Panc1 (cell line): ENCODE results near the gene ANAPC1. TPM values are rescaled to one million over a fixed set of nuclear protein-coding genes. Genes with fewer than 3 reads are reported as not detected.

Experiments used
- ATAC-seq: fragments of 200-7000 bp; cut with Tn5 transposase; 2 replicates; pipeline ENCODE4 v1.9.1; 2020; ENCODE audit warnings: mild to moderate bottlenecking, moderate library complexity
- BruUV-seq: library from RNA; stranded (reverse); fragments of 400-500 nt; replicated peaks from 2 replicates; lab custom pipeline; 2021; lab: Mats Ljungman, UMichigan
- CTCF ChIA-PET: fragments of 300-600 bp; sonication (Branson Sonifier 250); formaldehyde crosslinking; loops from one replicate; lab custom pipeline; 2022; ENCODE audit warnings: antibody characterized with exemption; lab: Charles Lee
- POLR2A ChIA-PET: fragments of 300-600 bp; sonication (Branson Sonifier 250); formaldehyde crosslinking; loops from one replicate; lab custom pipeline; 2022; ENCODE audit warnings: antibody characterized with exemption; lab: Charles Lee
- DNase-seq: peaks from one replicate; pipeline ENCODE4 v3.0.0-alpha.2; 2010; ENCODE audit warnings: low read depth, low spot score
- H3K27ac ChIP-seq: 2 replicates; pipeline ENCODE4 v1.5.1; 2011; ENCODE audit warnings: mild to moderate bottlenecking, low read length, inconsistent platforms
- H3K27me3 ChIP-seq: fragments of 200-500 bp; sonication (Bioruptor generic); 2 replicates; pipeline ENCODE4 v1.6.0; 2014; ENCODE audit warnings: low read length, inconsistent platforms; ENCODE audit not compliant: control insufficient read depth, insufficient read depth
- H3K36me3 ChIP-seq: fragments of 200-500 bp; sonication (Bioruptor generic); 2 replicates; pipeline ENCODE4 v1.5.1; 2014; ENCODE audit warnings: inconsistent platforms, mild to moderate bottlenecking, low read length, moderate library complexity; ENCODE audit not compliant: control insufficient read depth, insufficient read depth
- H3K4me1 ChIP-seq: 2 replicates; pipeline ENCODE4 v1.5.1; 2011; ENCODE audit warnings: inconsistent platforms, mild to moderate bottlenecking, low read length, moderate library complexity; ENCODE audit not compliant: control insufficient read depth, insufficient read depth
- H3K4me3 ChIP-seq, 2 experiments: 2 replicates each; pipeline ENCODE4 v1.5.1; 2011 to 2012; ENCODE audit warnings: low read depth in 2 of 2, low read length in 2 of 2, mild to moderate bottlenecking in 2 of 2, inconsistent platforms in 1 of 2, moderate library complexity in 1 of 2
- H3K9me3 ChIP-seq: fragments of 200-500 bp; sonication (Bioruptor generic); 2 replicates; pipeline ENCODE4 v1.5.1; 2014; ENCODE audit warnings: low read depth, mild to moderate bottlenecking, inconsistent platforms, low read length, moderate library complexity; ENCODE audit not compliant: control insufficient read depth, insufficient read depth
- POLR2AphosphoS5 ChIP-seq: IDR thresholded peaks from 2 replicates; pipeline ENCODE4 v1.6.1; 2012; ENCODE audit warnings: mild to moderate bottlenecking, low read depth, low read length, moderate library complexity
- SIN3A ChIP-seq: IDR thresholded peaks from 2 replicates; pipeline ENCODE4 v1.6.1; 2012; ENCODE audit warnings: low read depth, mild to moderate bottlenecking, low read length, moderate library complexity, borderline replicate concordance; ENCODE audit not compliant: insufficient read depth
- TCF7L2 ChIP-seq: IDR thresholded peaks from 2 replicates; pipeline ENCODE4 v1.6.1; 2011; ENCODE audit warnings: mild to moderate bottlenecking, low read depth, low read length, inconsistent platforms
- in situ Hi-C: cut with HindIII; loops from 2 replicates; pipeline ENCODE4 v1.10.0; 2016; ENCODE audit warnings: low sequenced_read_pairs, low pct_unique_long_range_greater_than_20kb
- intact Hi-C: fragments of 100-400 bp; cut with micrococcal nuclease; formaldehyde crosslinking; loops from one replicate; pipeline ENCODE4 v1.10.0; 2022; ENCODE audit not compliant: unreplicated experiment
- total RNA-seq: library from RNA; stranded (reverse); gene quantifications from one replicate; pipeline ENCODE4 v1.2.1, GENCODE V29; 2021; ENCODE audit not compliant: unreplicated experiment
- TF ChIP-seq, protein P1 (sequence below): fragments of 450-650 bp; IDR thresholded peaks from 2 replicates; pipeline ENCODE4 v1.5.1; 2017; ENCODE audit warnings: mild to moderate bottlenecking
- TF ChIP-seq, protein P2 (sequence below), 2 experiments: IDR thresholded peaks; 2 replicates each; pipeline ENCODE4 v1.6.1; 2011 to 2012; ENCODE audit warnings: low read depth in 2 of 2, control low read depth in 1 of 2, low read length in 1 of 2, mild to moderate bottlenecking in 1 of 2, moderate library complexity in 1 of 2; ENCODE audit not compliant: insufficient read depth in 1 of 2

The ANAPC1 gene
- total RNA-seq, 1 experiment from 2014 or later: 75.1 TPM

- ATAC-seq (no peak), DNase-seq (no peak)
- CTCF ChIA-PET: interaction anchor here (0.5 kb wide), 1 partner anchor 256 kb away, joined by 6 read pairs; no protein-coding TSS in a partner anchor
- TF ChIP-seq SIN3A: no peak
- TF ChIP-seq, protein P1, sequence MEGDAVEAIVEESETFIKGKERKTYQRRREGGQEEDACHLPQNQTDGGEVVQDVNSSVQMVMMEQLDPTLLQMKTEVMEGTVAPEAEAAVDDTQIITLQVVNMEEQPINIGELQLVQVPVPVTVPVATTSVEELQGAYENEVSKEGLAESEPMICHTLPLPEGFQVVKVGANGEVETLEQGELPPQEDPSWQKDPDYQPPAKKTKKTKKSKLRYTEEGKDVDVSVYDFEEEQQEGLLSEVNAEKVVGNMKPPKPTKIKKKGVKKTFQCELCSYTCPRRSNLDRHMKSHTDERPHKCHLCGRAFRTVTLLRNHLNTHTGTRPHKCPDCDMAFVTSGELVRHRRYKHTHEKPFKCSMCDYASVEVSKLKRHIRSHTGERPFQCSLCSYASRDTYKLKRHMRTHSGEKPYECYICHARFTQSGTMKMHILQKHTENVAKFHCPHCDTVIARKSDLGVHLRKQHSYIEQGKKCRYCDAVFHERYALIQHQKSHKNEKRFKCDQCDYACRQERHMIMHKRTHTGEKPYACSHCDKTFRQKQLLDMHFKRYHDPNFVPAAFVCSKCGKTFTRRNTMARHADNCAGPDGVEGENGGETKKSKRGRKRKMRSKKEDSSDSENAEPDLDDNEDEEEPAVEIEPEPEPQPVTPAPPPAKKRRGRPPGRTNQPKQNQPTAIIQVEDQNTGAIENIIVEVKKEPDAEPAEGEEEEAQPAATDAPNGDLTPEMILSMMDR: no peak
- H3K4me1 ChIP-seq: 0 out of 2 replicates have a peak, but pooled peaks cover 3% of the 10 kb centered on the region
- no peaks in the 10 kb centered on the region for H3K36me3 ChIP-seq
- in situ Hi-C loops (no loop called here), intact Hi-C loops (no loop called here)
- no peaks in the 10 kb centered on the region for H3K9me3 ChIP-seq
- no peak overlapping the region for H3K27ac ChIP-seq
- no peak overlapping the region for H3K4me3 ChIP-seq
- POLR2A ChIA-PET: no interaction called here
- H3K27me3 ChIP-seq: no peaks in the 10 kb centered on the region
- BruUV-seq: no TSS peak
These were observed 40.7 kb upstream of the ANAPC1 start for GRCh38 chr2:111924617-111925107.

GRCh38 chr2:111923276-111923804 is 39.3 kb upstream of the ANAPC1 start:
- no TSS peak for BruUV-seq

More at GRCh38 chr2:111923276-111923804, 39.3 kb upstream of the ANAPC1 start:
- no peak for ATAC-seq
- in situ Hi-C loops (no loop called here), intact Hi-C loops (no loop called here)
- Histone ChIP-seq H3K9me3 (no peaks in the 10 kb centered on the region), H3K4me1 (0 out of 2 replicates have a peak, but pooled peaks cover 3% of the 10 kb centered on the region), H3K27ac (no peak overlapping the region), H3K4me3 (no peak overlapping the region), H3K36me3 (no peaks in the 10 kb centered on the region), H3K27me3 (no peaks in the 10 kb centered on the region)
- no peak for DNase-seq
- ChIA-PET CTCF (no interaction called here), POLR2A (no interaction called here)
- TF ChIP-seq SIN3A (no peak), TCF7L2 (no peak), POLR2AphosphoS5 (no peak)
- TF ChIP-seq, protein P1: no peak
- TF ChIP-seq, protein P2, sequence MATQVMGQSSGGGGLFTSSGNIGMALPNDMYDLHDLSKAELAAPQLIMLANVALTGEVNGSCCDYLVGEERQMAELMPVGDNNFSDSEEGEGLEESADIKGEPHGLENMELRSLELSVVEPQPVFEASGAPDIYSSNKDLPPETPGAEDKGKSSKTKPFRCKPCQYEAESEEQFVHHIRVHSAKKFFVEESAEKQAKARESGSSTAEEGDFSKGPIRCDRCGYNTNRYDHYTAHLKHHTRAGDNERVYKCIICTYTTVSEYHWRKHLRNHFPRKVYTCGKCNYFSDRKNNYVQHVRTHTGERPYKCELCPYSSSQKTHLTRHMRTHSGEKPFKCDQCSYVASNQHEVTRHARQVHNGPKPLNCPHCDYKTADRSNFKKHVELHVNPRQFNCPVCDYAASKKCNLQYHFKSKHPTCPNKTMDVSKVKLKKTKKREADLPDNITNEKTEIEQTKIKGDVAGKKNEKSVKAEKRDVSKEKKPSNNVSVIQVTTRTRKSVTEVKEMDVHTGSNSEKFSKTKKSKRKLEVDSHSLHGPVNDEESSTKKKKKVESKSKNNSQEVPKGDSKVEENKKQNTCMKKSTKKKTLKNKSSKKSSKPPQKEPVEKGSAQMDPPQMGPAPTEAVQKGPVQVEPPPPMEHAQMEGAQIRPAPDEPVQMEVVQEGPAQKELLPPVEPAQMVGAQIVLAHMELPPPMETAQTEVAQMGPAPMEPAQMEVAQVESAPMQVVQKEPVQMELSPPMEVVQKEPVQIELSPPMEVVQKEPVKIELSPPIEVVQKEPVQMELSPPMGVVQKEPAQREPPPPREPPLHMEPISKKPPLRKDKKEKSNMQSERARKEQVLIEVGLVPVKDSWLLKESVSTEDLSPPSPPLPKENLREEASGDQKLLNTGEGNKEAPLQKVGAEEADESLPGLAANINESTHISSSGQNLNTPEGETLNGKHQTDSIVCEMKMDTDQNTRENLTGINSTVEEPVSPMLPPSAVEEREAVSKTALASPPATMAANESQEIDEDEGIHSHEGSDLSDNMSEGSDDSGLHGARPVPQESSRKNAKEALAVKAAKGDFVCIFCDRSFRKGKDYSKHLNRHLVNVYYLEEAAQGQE (IDR thresholded peaks at IDR 0.05; ENCODE audit: insufficient read depth in 1 of 2, low read depth in 2 of 2, low read length in 1 of 2): no peak
